Activated naive CD8-positive, alpha-beta T cell treated with anti-CD3 and anti-CD28 coated beads, Interleukin-2, amount 50 U/mL, for 16 hours (primary cell): ENCODE results near the gene RPS6KA4.

ENCODE experiments used
- DNase-seq: peaks from one replicate; pipeline ENCODE4 v3.0.0-alpha.2; 2020; ENCODE audit warnings: low read depth, low spot score

RPS6KA4 gene

GRCh38 chr11:64327375-64327774 lies 31.6 kb upstream of the RPS6KA4 start:
- DNase-seq = no peak

GRCh38 chr11:64327993-64328392 lies 31.0 kb upstream of the RPS6KA4 start:
- no peak for DNase-seq

GRCh38 chr11:64330888-64331287 lies 28.1 kb upstream of the RPS6KA4 start:
- no peak for DNase-seq

- no peak for DNase-seq
These were observed 27.2 kb upstream of the RPS6KA4 start for GRCh38 chr11:64331569-64332371.

- DNase-seq = no peak
These were observed 25.4 kb upstream of the RPS6KA4 start for GRCh38 chr11:64333556-64333955.

GRCh38 chr11:64334764-64335735 lies 23.9 kb upstream of the RPS6KA4 start:
- DNase-seq = no peak

GRCh38 chr11:64337538-64338249 lies 21.3 kb upstream of the RPS6KA4 start:
- DNase-seq = no peak

GRCh38 chr11:64338716-64339115 lies 20.2 kb upstream of the RPS6KA4 start:
- no peak for DNase-seq

GRCh38 chr11:64339286-64339685 lies 19.7 kb upstream of the RPS6KA4 start:
- DNase-seq = no peak

GRCh38 chr11:64339754-64340408 lies 19.1 kb upstream of the RPS6KA4 start, which contains the start of gene CCDC88B:
TSS of gene CCDC88B (plus strand) at chr11:64340204. CDS start at chr11:64340267, 63 bp downstream.
- DNase-seq = peak; percentile 65

GRCh38 chr11:64340671-64341335 lies 18.2 kb upstream of the RPS6KA4 start:
- DNase-seq = peak; percentile 61

- DNase-seq = no peak
These were observed 17.5 kb upstream of the RPS6KA4 start for GRCh38 chr11:64341429-64341828.

GRCh38 chr11:64341851-64342791 lies 16.8 kb upstream of the RPS6KA4 start:
- peak; percentile 75 for DNase-seq

- DNase-seq = no peak
These were observed 15.9 kb upstream of the RPS6KA4 start for GRCh38 chr11:64342869-64343745.

GRCh38 chr11:64343767-64344559 lies 15.0 kb upstream of the RPS6KA4 start:
- no peak for DNase-seq

- DNase-seq = no peak
These were observed 14.2 kb upstream of the RPS6KA4 start for GRCh38 chr11:64344787-64345186.

GRCh38 chr11:64347193-64347867 lies 11.6 kb upstream of the RPS6KA4 start:
- DNase-seq = no peak
